K562 (cell line): Measurements from ENCODE around the gene COQ8B. TPM values are rescaled to one million over a fixed set of nuclear protein-coding genes. Genes with fewer than 3 reads are reported as not detected.

Source experiments
- ATAC-seq: fragments of 200-7000 bp; cut with Tn5 transposase; 3 replicates; pipeline ENCODE4 v1.9.1; 2020; ENCODE audit warnings: moderate library complexity
- BruUV-seq: library from RNA; stranded (reverse); fragments of 400-500 nt; replicated peaks from 2 replicates; lab custom pipeline; 2021; lab: Mats Ljungman, UMichigan
- CTCF ChIA-PET: fragments of 300-600 bp; formaldehyde crosslinking; extraction: SDS; loops from one replicate; lab custom pipeline; 2021; ENCODE audit warnings: low intra/inter-chr PET ratio; lab: Yijun Ruan, JAX
- POLR2A ChIA-PET: fragments of 300-600, 350-650 bp; sonication (Branson Sonifier 250); formaldehyde crosslinking; extraction: SDS; loops from one replicate; lab custom pipeline; 2021; ENCODE audit warnings: antibody characterized with exemption, inconsistent platforms; lab: Yijun Ruan, JAX
- DNase-seq, 4 experiments: peaks; one replicate each; pipeline versions ENCODE4 v3.0.0 to v3.0.0-alpha.2; 2011 to 2018; ENCODE audit warnings: low spot score in 3 of 4, mixed read lengths in 3 of 4; ENCODE audit errors: extremely low read depth in 1 of 4
- FAIRE-seq: peaks from 2 replicates; lab custom pipeline; 2011; peaks lifted over from hg19 to GRCh38; lab: Jason Lieb, UNC
- H2AFZ ChIP-seq: 2 replicates; pipeline ENCODE4 v1.6.0; 2011; ENCODE audit warnings: low read depth, low read length, control low read depth, inconsistent platforms
- H3K27ac ChIP-seq: fragments of 200-600 bp; 3 replicates; pipeline ENCODE4 v1.8.0; 2011; ENCODE audit warnings: low read depth, mild to moderate bottlenecking, control low read depth, inconsistent platforms, low read length, moderate library complexity, mixed read lengths; ENCODE audit errors: extremely low read depth
- H3K27me3 ChIP-seq, 2 experiments: fragments of 300-600 bp in 1 of 2; 2 replicates in 1 of 2; 3 replicates in 1 of 2; pipeline versions ENCODE4 v1.6.0 to v1.8.0; 2011; ENCODE audit warnings: inconsistent platforms in 2 of 2, low read length in 2 of 2, mild to moderate bottlenecking in 1 of 2, mixed read lengths in 1 of 2, moderate library complexity in 1 of 2; ENCODE audit not compliant: control insufficient read depth in 2 of 2, insufficient read depth in 2 of 2
- H3K36me3 ChIP-seq: fragments of 300-600 bp; 3 replicates; pipeline ENCODE4 v1.8.0; 2011; ENCODE audit warnings: mild to moderate bottlenecking, low read length, inconsistent platforms; ENCODE audit not compliant: control insufficient read depth, insufficient read depth
- H3K4me1 ChIP-seq, 2 experiments: fragments of 200-600 bp in 1 of 2; replicated peaks in 1 of 2; 2 replicates in 1 of 2; 3 replicates in 1 of 2; pipeline versions ENCODE4 v1.5.1 to v1.8.0; 2011; ENCODE audit warnings: inconsistent platforms in 2 of 2, low read length in 2 of 2, mild to moderate bottlenecking in 1 of 2, mixed read lengths in 1 of 2, moderate library complexity in 1 of 2; ENCODE audit not compliant: control insufficient read depth in 2 of 2, insufficient read depth in 2 of 2
- H3K4me2 ChIP-seq: 2 replicates; pipeline ENCODE4 v1.6.1; 2011; ENCODE audit warnings: low read length, control low read depth, inconsistent platforms, mixed read lengths; ENCODE audit not compliant: insufficient read depth
- H3K4me3 ChIP-seq: fragments of 200-600 bp; sonication (generic), shearing (Covaris generic); 2 replicates; pipeline ENCODE4 v1.5.1; 2016; ENCODE audit warnings: control low read depth, inconsistent platforms
- H3K79me2 ChIP-seq: fragments of 200-600 bp; 3 replicates; pipeline ENCODE4 v1.8.0; 2011; ENCODE audit warnings: low read length, inconsistent platforms; ENCODE audit not compliant: control insufficient read depth, insufficient read depth
- H3K9ac ChIP-seq, 2 experiments: 2 replicates each; pipeline versions ENCODE4 v1.6.0 to v1.6.1; 2011; ENCODE audit warnings: low read depth in 2 of 2, low read length in 2 of 2, control low read depth in 1 of 2, inconsistent platforms in 1 of 2, mild to moderate bottlenecking in 1 of 2, mixed read lengths in 1 of 2; ENCODE audit not compliant: insufficient read depth in 1 of 2
- H3K9me1 ChIP-seq: one replicate; pipeline ENCODE4 v1.6.0; 2011; ENCODE audit warnings: inconsistent platforms, mild to moderate bottlenecking, low read length, moderate library complexity; ENCODE audit not compliant: control insufficient read depth, insufficient read depth
- H3K9me3 ChIP-seq: replicated peaks from 2 replicates; pipeline ENCODE4 v1.5.1; 2011; ENCODE audit warnings: low read depth, low read length, inconsistent platforms; ENCODE audit not compliant: control insufficient read depth, insufficient read depth
- H4K20me1 ChIP-seq: replicated peaks from 2 replicates; pipeline ENCODE4 v1.6.1; 2011; ENCODE audit warnings: low read length, inconsistent platforms, mixed read lengths; ENCODE audit not compliant: control insufficient read depth, insufficient read depth
- BCOR ChIP-seq: fragments of 450-650 bp; IDR thresholded peaks from 2 replicates; pipeline ENCODE4 v1.6.1; 2016
- CBFB ChIP-seq: sonication (generic); formaldehyde crosslinking; IDR thresholded peaks from 2 replicates; pipeline ENCODE4 v1.4.0; 2020; ENCODE audit warnings: mild to moderate bottlenecking, missing genetic modification reagents
- CCAR2 ChIP-seq: fragments of 200-400 bp; formaldehyde crosslinking; IDR thresholded peaks from 2 replicates; pipeline ENCODE4 v1.6.1; 2017; ENCODE audit warnings: mild to moderate bottlenecking, low read depth, low read length
- DEAF1 ChIP-seq: fragments of 450-650 bp; formaldehyde crosslinking; IDR thresholded peaks from 2 replicates; pipeline ENCODE4 v1.4.0; 2020; ENCODE audit warnings: mild to moderate bottlenecking, moderate library complexity
- DMBX1 ChIP-seq: fragments of 250-450 bp; sonication (Bioruptor Pico); IDR thresholded peaks from 2 replicates; pipeline ENCODE4 v1.8.0; 2022; ENCODE audit warnings: inconsistent platforms, mild to moderate bottlenecking, moderate library complexity, borderline replicate concordance
- FOS ChIP-seq: IDR thresholded peaks from 3 replicates; pipeline ENCODE4 v1.6.1; 2011; ENCODE audit not compliant: insufficient read length; ENCODE audit errors: extremely low read depth
- GATA2 ChIP-seq: sonication (generic); formaldehyde crosslinking; IDR thresholded peaks from 2 replicates; pipeline ENCODE4 v1.4.0; 2020; ENCODE audit warnings: mild to moderate bottlenecking, missing genetic modification reagents
- HNRNPH1 ChIP-seq: fragments of 200-400 bp; formaldehyde crosslinking; optimal IDR thresholded peaks from 2 replicates; pipeline ENCODE3; 2017; ENCODE audit warnings: low read depth, mild to moderate bottlenecking, low read length, moderate library complexity
- JUN ChIP-seq, 2 experiments: sonication (generic) in 1 of 2; formaldehyde crosslinking in 1 of 2; IDR thresholded peaks; 2 replicates each; pipeline versions ENCODE4 v1.6.1 to v1.8.0; 2012 to 2022; ENCODE audit warnings: borderline replicate concordance in 2 of 2, mild to moderate bottlenecking in 2 of 2, improper control_type of control experiment in 1 of 2, low read depth in 1 of 2, low read length in 1 of 2, missing genetic modification reagents in 1 of 2
- MECOM ChIP-seq: fragments of 250-450 bp; sonication (Bioruptor Pico); IDR thresholded peaks from 2 replicates; pipeline ENCODE4 v1.8.0; 2022; ENCODE audit warnings: inconsistent platforms
- MLLT1 ChIP-seq, 2 experiments: fragments of 450-650 bp; IDR thresholded peaks; 2 replicates each; pipeline ENCODE4 v1.6.1; 2016
- RB1 ChIP-seq: fragments of 450-650 bp; IDR thresholded peaks from 2 replicates; pipeline ENCODE4 v1.6.1; 2017; ENCODE audit warnings: low read depth, mild to moderate bottlenecking
- XRCC4 ChIP-seq: IDR thresholded peaks from one replicate; pipeline ENCODE4 v1.6.1; 2011; ENCODE audit not compliant: insufficient read depth, insufficient read length; ENCODE audit errors: extremely low read depth
- ZKSCAN1 ChIP-seq: fragments of 150-350 bp; IDR thresholded peaks from 2 replicates; pipeline ENCODE4 v1.6.1; 2016; ENCODE audit warnings: low read depth, low read length
- WGBS: fragments of 100-300 bp; shearing (Covaris generic); methylation state at CpG from one replicate; pipeline ENCODE4 v1.1.6; 2016; ENCODE audit warnings: low coverage, mixed read lengths; ENCODE audit not compliant: insufficient coverage; ENCODE audit errors: missing lambda C conversion rate; 5-methylcytosine and 5-hydroxymethylcytosine counted together
- in situ Hi-C: fragments of 300-500 bp; cut with MboI; formaldehyde crosslinking; loops from 4 replicates; pipeline ENCODE4 v1.15.0; 2018; ENCODE audit warnings: inconsistent platforms, mixed read lengths
- intact Hi-C: fragments of 100-400 bp; cut with micrococcal nuclease; formaldehyde crosslinking; loops from 2 replicates; pipeline ENCODE4 v1.14.2; 2022
- polyA plus RNA-seq, 8 experiments: library from polyadenylated mRNA; depleted of rRNA in 4 of 8; stranded (reverse) in 5 of 8; unstranded in 3 of 8; fragments of >200 nt; fragmentation: Nextera tagmentation in 2 of 8; fragmentation: Illumina TruSeq in 1 of 8; extraction: Ambion mirVana in 2 of 8; extraction: Trizol in 1 of 8; gene quantifications; 2 replicates each; pipeline versions ENCODE4 v1.2.1 to v1.2.3, GENCODE V29; 2011 to 2014; ENCODE audit warnings: inconsistent platforms in 1 of 8, missing spikeins in 1 of 8
- total RNA-seq, 7 experiments: library from RNA; depleted of rRNA in 6 of 7; stranded (reverse); fragments of >200 nt in 6 of 7; fragmentation: Illumina TruSeq in 2 of 7; extraction: Trizol in 2 of 7; gene quantifications; 2 replicates each; pipeline versions ENCODE4 v1.2.1 to v1.2.3, GENCODE V29; 2011 to 2021; ENCODE audit warnings: low replicate concordance in 1 of 7
- TF ChIP-seq, protein P1 (sequence below), 2 experiments: IDR thresholded peaks; 2 replicates each; pipeline ENCODE4 v1.6.1; 2012; ENCODE audit warnings: improper control_type of control experiment in 2 of 2, low read depth in 2 of 2, low read length in 2 of 2, borderline replicate concordance in 1 of 2

Gene COQ8B
- total and polyA plus RNA-seq, 9 of the 15 experiments (the other 6 are each of a cell fraction or from before 2014, with no cell fraction given), result 0.41 to 32.3 (median 12.9) TPM

DNA sequence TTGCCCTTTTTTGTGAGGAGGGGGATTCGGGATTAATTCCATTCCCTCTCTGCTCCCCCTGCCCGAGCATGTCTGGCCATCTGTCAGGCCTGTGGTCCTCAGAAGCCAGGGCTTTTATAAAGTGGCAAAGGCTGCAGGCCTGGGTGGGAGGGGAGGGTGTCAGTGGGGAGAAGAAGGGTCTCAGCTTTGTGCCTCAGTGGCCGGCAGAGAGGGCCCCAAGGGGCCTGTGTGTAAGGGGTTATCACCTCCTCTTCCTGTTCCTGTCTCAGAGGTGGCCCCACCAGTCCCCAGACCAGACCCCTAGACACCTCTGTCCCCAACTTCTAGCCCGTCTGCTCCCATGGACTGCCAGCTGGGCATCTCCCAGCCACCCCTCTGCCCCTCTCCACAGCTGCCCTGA is 22.8 kb downstream of the COQ8B start:
- CTCF ChIA-PET, result no interaction called here
- H3K4me1 ChIP-seq, result peaks cover 20 to 40% of the 10 kb centered on the region in 2 experiments
- no peak overlapping the region; a peak in 1 of 4 replicates for H3K9ac ChIP-seq
- H2AFZ ChIP-seq, result no peak overlapping the region
- H3K4me2 ChIP-seq, result no peak overlapping the region
- DNase-seq, result no peak
- no peak for ATAC-seq
- H3K36me3 ChIP-seq, result peaks cover 20% of the 10 kb centered on the region; the same call in 2 of the 3 replicates
- peaks cover 17% of the 10 kb centered on the region for H3K79me2 ChIP-seq
- H3K4me3 ChIP-seq, result no peak overlapping the region
- in situ Hi-C loops (no loop called here), intact Hi-C loops (no loop called here)
- no peaks in the 10 kb centered on the region for H3K27me3 ChIP-seq
- H3K9me1 ChIP-seq, result no peaks in the 10 kb centered on the region
- no peaks in the 10 kb centered on the region for H3K9me3 ChIP-seq
- BruUV-seq, result no TSS peak
- TF ChIP-seq RB1 (no peak), FOS (no peak), XRCC4 (no peak), DMBX1 (no peak), BCOR (no peak), GATA2 (CRISPR knock-in tag) (no peak), DEAF1 (no peak), MLLT1 (IDR thresholded peaks at IDR 0.05) (no peak), ZKSCAN1 (no peak), JUN (IDR thresholded peaks at IDR 0.05; ENCODE audit: borderline replicate concordance, low read depth, low read length) (no peak), JUN (CRISPR knock-in tag; IDR thresholded peaks at IDR 0.05; ENCODE audit: borderline replicate concordance) (no peak), MECOM (no peak), CCAR2 (no peak), CBFB (CRISPR knock-in tag) (no peak), HNRNPH1 (no peak)
- TF ChIP-seq, protein P1, sequence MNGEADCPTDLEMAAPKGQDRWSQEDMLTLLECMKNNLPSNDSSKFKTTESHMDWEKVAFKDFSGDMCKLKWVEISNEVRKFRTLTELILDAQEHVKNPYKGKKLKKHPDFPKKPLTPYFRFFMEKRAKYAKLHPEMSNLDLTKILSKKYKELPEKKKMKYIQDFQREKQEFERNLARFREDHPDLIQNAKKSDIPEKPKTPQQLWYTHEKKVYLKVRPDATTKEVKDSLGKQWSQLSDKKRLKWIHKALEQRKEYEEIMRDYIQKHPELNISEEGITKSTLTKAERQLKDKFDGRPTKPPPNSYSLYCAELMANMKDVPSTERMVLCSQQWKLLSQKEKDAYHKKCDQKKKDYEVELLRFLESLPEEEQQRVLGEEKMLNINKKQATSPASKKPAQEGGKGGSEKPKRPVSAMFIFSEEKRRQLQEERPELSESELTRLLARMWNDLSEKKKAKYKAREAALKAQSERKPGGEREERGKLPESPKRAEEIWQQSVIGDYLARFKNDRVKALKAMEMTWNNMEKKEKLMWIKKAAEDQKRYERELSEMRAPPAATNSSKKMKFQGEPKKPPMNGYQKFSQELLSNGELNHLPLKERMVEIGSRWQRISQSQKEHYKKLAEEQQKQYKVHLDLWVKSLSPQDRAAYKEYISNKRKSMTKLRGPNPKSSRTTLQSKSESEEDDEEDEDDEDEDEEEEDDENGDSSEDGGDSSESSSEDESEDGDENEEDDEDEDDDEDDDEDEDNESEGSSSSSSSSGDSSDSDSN (IDR thresholded peaks at IDR 0.05; ENCODE audit: borderline replicate concordance in 1 of 2, low read depth in 2 of 2, low read length in 2 of 2), result no peak
- TF ChIP-seq, all 486 proteins: peak for 0
- no peak for FAIRE-seq
- Histone ChIP-seq H3K27ac (no peak overlapping the region), H4K20me1 (no peaks in the 10 kb centered on the region)
- POLR2A ChIA-PET, result interaction anchor here (0.5 to 0.8 kb wide), 3 partner anchors 21 to 168 kb away, joined by 3 read pairs; no protein-coding TSS in a partner anchor
- WGBS, result 64% methylated on average over 2 of the region's 4 CpGs
